ENCODE data around the gene HAL. TPM values are rescaled to one million over a fixed set of nuclear protein-coding genes. Genes with fewer than 3 reads are reported as not detected.
A peak's percentile ranks its signal among the peaks of the same experiment; 100 is the strongest.

The HAL gene
- total RNA-seq, 1 experiment from 2014 or later = 1.8 TPM

DNA sequence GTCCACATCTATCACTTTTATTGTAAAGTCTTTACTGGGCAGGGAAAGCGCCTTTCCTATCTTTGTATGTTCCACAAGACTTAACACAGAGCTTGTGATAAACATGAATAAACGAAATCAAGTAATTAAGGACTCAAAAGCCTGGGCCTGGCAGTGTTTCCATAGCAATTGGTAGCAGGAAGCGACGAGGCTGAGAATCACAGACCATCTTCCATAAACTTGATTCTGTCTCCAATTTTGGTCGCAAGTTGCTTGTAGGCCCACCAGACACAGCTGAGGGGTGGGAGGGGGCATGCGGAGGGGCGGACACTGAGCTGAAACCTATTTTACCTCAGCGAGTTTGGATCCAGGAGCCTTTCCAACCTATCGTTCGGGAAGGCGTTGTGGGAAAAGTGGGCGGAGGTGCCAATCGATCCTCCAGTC lies 54.0 kb downstream of the HAL start:
- ChIA-PET RAD21 (ENCODE audit: low non-redundant PET in 1 of 2, low total read pairs in 2 of 2, uncharacterized antibody in 2 of 2, unreplicated experiment in 2 of 2) (no interaction called here), POLR2A (interaction anchor here (0.6 to 2.5 kb wide), 4 partner anchors 9 to 257 kb away, joined by 3 to 11 read pairs (median 3); no protein-coding TSS in a partner anchor), CTCF (interaction anchor here (0.7 to 1.5 kb wide), 3 partner anchors 12 to 57 kb away, joined by 3 to 8 read pairs (median 4); no protein-coding TSS in a partner anchor)
- 0 out of 2 replicates have a peak, but pooled peaks cover 6% of the 10 kb centered on the region for H3K27me3 ChIP-seq (ENCODE audit: insufficient read depth, low read length)
- H3K4me3 ChIP-seq (replicated peaks in 1 of 2; ENCODE audit: low read depth in 1 of 2, low read length in 2 of 2) = peak overlapping the region; percentile 76 to 89
- peak overlapping the region; percentile 91 for H3K4me2 ChIP-seq (ENCODE audit: low read length)
- peak; percentile 1; the same call in 1 of the 2 replicates for ATAC-seq
- TF ChIP-seq POLR2A (IDR thresholded peaks at IDR 0.05; ENCODE audit: borderline replicate concordance, extremely low read depth, insufficient read depth, insufficient read length) (no peak), SIN3A (IDR thresholded peaks at IDR 0.05; ENCODE audit: low read depth) (peak; percentile 17; the same call in 1 of the 2 replicates)
- H2AFZ ChIP-seq (ENCODE audit: low read depth, low read length, poor library complexity, severe bottlenecking) = peak overlapping the region; percentile 99
- H3K79me2 ChIP-seq (ENCODE audit: insufficient read depth, low read length) = no peaks in the 10 kb centered on the region
- BruUV-seq (replicated peaks) = TSS peak; percentile 81
- H3K4me1 ChIP-seq (ENCODE audit: control insufficient read depth in 1 of 2, insufficient read depth in 2 of 2, low read length in 2 of 2) = peaks cover 4 to 8% of the 10 kb centered on the region in 2 experiments; a peak in 3 of 4 replicates
- H4K20me1 ChIP-seq (ENCODE audit: insufficient read depth) = no peaks in the 10 kb centered on the region
- peak overlapping the region; percentile 80 for H3K27ac ChIP-seq (ENCODE audit: low read depth, low read length)
- H3K9ac ChIP-seq (ENCODE audit: low read length) = peak overlapping the region; percentile 81
- no peaks in the 10 kb centered on the region for H3K9me2 ChIP-seq (ENCODE audit: insufficient read depth)
- H3K36me3 ChIP-seq (ENCODE audit: control insufficient read depth in 1 of 2, insufficient read depth in 2 of 2, low read length in 2 of 2) = no peaks in the 10 kb centered on the region
- intact Hi-C loops (cut with micrococcal nuclease) = no loop called here
- H3K9me3 ChIP-seq (ENCODE audit: control insufficient read depth in 1 of 2, insufficient read depth in 1 of 2, low read depth in 1 of 2, low read length in 2 of 2) = no peaks in the 10 kb centered on the region
- DNase-seq (ENCODE audit: low read depth, low spot score) = no peak

DNA sequence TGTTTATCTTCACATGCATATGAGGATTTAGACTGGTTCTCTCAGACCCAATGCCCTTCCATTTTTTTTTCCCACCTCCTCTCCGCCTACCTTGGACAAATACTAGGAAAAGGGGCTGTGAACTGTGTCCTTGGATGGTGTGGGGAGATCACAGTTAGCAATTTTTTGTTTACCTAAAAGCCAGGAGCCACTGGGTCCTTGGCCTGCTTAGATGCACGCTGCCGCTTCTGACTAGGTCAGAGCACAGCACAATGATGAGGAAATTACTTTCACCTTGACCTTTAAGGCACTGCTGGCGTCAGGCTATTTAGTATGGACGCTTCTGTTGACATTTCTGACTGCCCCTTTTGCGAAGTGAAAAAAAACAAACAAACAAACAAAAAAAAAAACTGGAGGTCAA lies 55.6 kb downstream of the HAL start:
- H3K9ac ChIP-seq (ENCODE audit: low read length) = no peak overlapping the region
- H3K27ac ChIP-seq (ENCODE audit: low read depth, low read length) = no peak overlapping the region
- intact Hi-C loops (cut with micrococcal nuclease) = no loop called here
- POLR2A ChIA-PET = no interaction called here
- H3K79me2 ChIP-seq (ENCODE audit: insufficient read depth, low read length) = no peaks in the 10 kb centered on the region
- no peaks in the 10 kb centered on the region for H4K20me1 ChIP-seq (ENCODE audit: insufficient read depth)
- H3K4me2 ChIP-seq (ENCODE audit: low read length) = no peak overlapping the region
- ATAC-seq (no peak), DNase-seq (ENCODE audit: low read depth, low spot score) (no peak)
- no peaks in the 10 kb centered on the region for H3K36me3 ChIP-seq (ENCODE audit: control insufficient read depth in 1 of 2, insufficient read depth in 2 of 2, low read length in 2 of 2)
- no peaks in the 10 kb centered on the region for H3K27me3 ChIP-seq (ENCODE audit: insufficient read depth, low read length)
- no peak overlapping the region for H2AFZ ChIP-seq (ENCODE audit: low read depth, low read length, poor library complexity, severe bottlenecking)
- CTCF ChIA-PET = interaction anchor here (1.1 kb wide), 1 partner anchor 365 kb away, joined by 3 read pairs; no protein-coding TSS in a partner anchor
- BruUV-seq (replicated peaks) = no TSS peak
- no peaks in the 10 kb centered on the region for H3K9me3 ChIP-seq (ENCODE audit: control insufficient read depth in 1 of 2, insufficient read depth in 1 of 2, low read depth in 1 of 2, low read length in 2 of 2)
- no peak overlapping the region for H3K4me3 ChIP-seq (replicated peaks in 1 of 2; ENCODE audit: low read depth in 1 of 2, low read length in 2 of 2)
- no peaks in the 10 kb centered on the region for H3K9me2 ChIP-seq (ENCODE audit: insufficient read depth)
- RAD21 ChIA-PET (ENCODE audit: low non-redundant PET in 1 of 2, low total read pairs in 2 of 2, uncharacterized antibody in 2 of 2, unreplicated experiment in 2 of 2) = no interaction called here
- peaks cover 4 to 8% of the 10 kb centered on the region in 2 experiments; a peak in 3 of 4 replicates for H3K4me1 ChIP-seq (ENCODE audit: control insufficient read depth in 1 of 2, insufficient read depth in 2 of 2, low read length in 2 of 2)
- TF ChIP-seq EGR1 (IDR thresholded peaks at IDR 0.05; ENCODE audit: low read depth) = no peak
- TF ChIP-seq SIN3A (IDR thresholded peaks at IDR 0.05; ENCODE audit: low read depth) = no peak
- TF ChIP-seq ZFX (IDR thresholded peaks at IDR 0.05) = no peak
- no peak for TF ChIP-seq POLR2AphosphoS5 (IDR thresholded peaks at IDR 0.05; ENCODE audit: low read depth, low read length)
- TF ChIP-seq EZH2phosphoT487 (IDR thresholded peaks at IDR 0.05; ENCODE audit: borderline replicate concordance) = no peak
- no peak for TF ChIP-seq ZNF274 (IDR thresholded peaks at IDR 0.05; ENCODE audit: low read depth, low read length)
- no peak for TF ChIP-seq SP1 (IDR thresholded peaks at IDR 0.05; ENCODE audit: low read depth)
- no peak for TF ChIP-seq CBX3 (IDR thresholded peaks at IDR 0.05; ENCODE audit: low read depth)
- TF ChIP-seq, protein P1, sequence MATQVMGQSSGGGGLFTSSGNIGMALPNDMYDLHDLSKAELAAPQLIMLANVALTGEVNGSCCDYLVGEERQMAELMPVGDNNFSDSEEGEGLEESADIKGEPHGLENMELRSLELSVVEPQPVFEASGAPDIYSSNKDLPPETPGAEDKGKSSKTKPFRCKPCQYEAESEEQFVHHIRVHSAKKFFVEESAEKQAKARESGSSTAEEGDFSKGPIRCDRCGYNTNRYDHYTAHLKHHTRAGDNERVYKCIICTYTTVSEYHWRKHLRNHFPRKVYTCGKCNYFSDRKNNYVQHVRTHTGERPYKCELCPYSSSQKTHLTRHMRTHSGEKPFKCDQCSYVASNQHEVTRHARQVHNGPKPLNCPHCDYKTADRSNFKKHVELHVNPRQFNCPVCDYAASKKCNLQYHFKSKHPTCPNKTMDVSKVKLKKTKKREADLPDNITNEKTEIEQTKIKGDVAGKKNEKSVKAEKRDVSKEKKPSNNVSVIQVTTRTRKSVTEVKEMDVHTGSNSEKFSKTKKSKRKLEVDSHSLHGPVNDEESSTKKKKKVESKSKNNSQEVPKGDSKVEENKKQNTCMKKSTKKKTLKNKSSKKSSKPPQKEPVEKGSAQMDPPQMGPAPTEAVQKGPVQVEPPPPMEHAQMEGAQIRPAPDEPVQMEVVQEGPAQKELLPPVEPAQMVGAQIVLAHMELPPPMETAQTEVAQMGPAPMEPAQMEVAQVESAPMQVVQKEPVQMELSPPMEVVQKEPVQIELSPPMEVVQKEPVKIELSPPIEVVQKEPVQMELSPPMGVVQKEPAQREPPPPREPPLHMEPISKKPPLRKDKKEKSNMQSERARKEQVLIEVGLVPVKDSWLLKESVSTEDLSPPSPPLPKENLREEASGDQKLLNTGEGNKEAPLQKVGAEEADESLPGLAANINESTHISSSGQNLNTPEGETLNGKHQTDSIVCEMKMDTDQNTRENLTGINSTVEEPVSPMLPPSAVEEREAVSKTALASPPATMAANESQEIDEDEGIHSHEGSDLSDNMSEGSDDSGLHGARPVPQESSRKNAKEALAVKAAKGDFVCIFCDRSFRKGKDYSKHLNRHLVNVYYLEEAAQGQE (IDR thresholded peaks at IDR 0.05; ENCODE audit: low read depth) = no peak
- TF ChIP-seq CEBPB (IDR thresholded peaks at IDR 0.05; ENCODE audit: low read depth) = no peak
- no peak for TF ChIP-seq RAD21 (IDR thresholded peaks at IDR 0.05; ENCODE audit: low read depth)
- TF ChIP-seq FOSL1 (IDR thresholded peaks at IDR 0.05; ENCODE audit: low read depth) = no peak
- TF ChIP-seq JUND (IDR thresholded peaks at IDR 0.05) = no peak
- no peak for TF ChIP-seq EZH2 (IDR thresholded peaks at IDR 0.05)
- TF ChIP-seq TCF7L2 (IDR thresholded peaks at IDR 0.05; ENCODE audit: borderline replicate concordance, extremely low read depth, insufficient read depth, insufficient read length) = no peak
- no peak for TF ChIP-seq YY1 (IDR thresholded peaks at IDR 0.05; ENCODE audit: extremely low read depth, insufficient replicate concordance, low read depth, low read length)
- TF ChIP-seq POLR2A (IDR thresholded peaks at IDR 0.05; ENCODE audit: borderline replicate concordance, extremely low read depth, insufficient read depth, insufficient read length) = no peak
- TF ChIP-seq, protein P2, sequence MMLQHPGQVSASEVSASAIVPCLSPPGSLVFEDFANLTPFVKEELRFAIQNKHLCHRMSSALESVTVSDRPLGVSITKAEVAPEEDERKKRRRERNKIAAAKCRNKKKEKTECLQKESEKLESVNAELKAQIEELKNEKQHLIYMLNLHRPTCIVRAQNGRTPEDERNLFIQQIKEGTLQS (IDR thresholded peaks at IDR 0.05) = no peak
